HG03342 (cell line): ENCODE measurements around the gene ZNF878.

Experiments used
- ATAC-seq: cut with Tn5 transposase; IDR thresholded peaks from one replicate; pipeline ENCODE4 v1.9.1; 2021; ENCODE audit warnings: mild to moderate bottlenecking, moderate library complexity; ENCODE audit not compliant: unreplicated experiment

The ZNF878 gene

DNA sequence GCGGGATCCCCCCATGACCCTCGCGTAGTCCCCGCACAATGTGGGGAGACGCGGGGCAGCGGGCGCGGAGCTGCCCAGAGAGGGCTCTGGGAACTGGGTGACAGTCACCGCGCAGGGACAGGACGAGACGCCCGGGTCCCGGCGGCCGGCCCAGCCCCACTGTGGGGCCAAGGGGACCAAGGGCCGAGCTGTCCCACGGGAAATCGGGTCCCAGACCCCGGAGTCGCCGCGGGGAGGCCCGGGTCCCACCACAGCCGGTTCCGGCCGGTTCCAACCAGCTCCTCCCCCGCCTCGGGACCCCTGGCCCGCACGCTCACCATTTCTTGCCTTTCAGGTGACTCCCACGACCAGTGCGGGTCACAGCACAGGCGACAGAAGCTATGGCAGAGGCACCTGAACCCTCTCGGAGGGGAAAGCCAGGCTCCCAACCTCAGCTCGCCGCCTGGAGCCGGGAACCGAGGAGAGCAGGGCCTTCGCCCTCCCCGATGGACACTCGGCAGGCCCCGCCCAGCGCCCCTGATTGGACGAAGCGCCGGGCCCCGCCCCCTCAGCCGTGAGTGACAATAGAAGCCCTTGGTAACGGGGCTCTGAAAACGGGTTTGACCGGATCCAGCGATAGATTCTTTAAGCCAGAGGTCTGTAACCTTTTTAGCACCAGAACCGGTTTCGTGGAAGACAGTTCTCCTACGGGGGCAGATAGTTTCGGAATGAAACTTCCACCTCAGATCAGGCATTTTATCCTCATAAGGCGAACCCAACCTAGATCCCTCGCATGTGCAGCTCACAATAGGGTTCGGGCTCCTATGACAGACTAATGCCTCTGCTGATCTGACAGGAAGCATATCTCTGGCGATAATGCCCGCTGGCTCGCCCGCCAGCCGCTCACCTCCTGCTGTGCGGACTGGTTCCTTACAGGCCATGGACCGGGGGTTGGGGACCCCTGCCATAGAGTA, 17.3 kb downstream of the ZNF878 start, which contains the start of gene ZNF433:
TSS of gene ZNF433 (minus strand) at position 460 of the 953 bp plus-strand sequence. CDS start at position 320, 140 bp downstream.
- ATAC-seq: peak; percentile 80

DNA sequence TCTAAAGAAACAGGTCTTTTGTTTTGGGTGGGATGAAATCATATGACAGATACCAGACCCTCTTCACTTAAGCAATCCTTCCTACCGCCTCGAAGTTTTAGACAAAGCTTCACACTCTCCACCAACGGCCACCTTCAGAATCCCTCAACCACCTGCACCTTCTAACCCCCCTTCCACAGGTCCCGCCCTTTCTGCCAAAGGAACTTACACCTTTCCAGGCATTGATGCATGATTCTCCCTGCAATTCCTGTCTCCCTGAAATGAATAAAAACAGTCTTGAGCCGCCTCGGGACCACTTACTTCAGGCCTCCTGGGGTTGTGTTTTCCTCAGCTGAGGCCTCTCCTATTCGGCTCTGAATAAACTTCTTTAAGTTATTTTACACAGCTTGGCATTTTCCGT, 18.1 kb downstream of the ZNF878 start:
- no peak for ATAC-seq

DNA sequence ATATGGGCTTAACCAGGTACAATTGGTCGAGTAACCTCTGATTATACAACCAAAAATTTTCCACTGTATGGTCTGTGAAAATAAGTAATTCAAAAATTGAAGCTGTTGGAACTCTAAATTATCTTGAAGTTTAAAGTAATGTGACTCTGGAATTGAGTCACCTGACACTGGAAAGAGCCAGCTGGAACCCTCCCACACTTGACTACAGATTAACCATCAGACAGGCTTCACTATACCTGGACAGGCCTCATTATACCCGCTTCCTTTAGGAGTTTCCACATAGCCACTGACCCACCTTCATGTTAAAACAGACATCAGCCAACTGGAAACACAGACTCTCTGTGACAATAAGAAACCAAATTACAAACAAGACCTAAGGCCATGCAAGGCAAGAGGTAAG, 18.6 kb downstream of the ZNF878 start:
- no peak for ATAC-seq

DNA sequence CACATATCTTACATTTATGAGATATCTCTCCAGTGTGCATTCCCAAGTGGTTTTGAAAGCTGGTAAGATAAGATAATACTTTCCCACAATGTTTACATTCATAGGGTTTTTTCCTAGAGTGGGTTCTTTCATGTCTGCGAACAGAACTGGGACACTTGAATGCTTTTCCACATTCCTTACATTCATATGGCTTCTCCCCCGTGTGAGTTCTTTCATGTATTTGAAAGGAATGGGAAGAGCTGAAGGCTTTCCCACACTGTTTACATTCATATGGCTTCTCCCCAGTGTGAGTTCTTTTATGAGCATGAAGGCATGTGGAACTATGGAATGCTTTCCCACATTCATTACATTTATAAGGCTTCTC, 37.0 kb downstream of the ZNF878 start:
- no peak for ATAC-seq

DNA sequence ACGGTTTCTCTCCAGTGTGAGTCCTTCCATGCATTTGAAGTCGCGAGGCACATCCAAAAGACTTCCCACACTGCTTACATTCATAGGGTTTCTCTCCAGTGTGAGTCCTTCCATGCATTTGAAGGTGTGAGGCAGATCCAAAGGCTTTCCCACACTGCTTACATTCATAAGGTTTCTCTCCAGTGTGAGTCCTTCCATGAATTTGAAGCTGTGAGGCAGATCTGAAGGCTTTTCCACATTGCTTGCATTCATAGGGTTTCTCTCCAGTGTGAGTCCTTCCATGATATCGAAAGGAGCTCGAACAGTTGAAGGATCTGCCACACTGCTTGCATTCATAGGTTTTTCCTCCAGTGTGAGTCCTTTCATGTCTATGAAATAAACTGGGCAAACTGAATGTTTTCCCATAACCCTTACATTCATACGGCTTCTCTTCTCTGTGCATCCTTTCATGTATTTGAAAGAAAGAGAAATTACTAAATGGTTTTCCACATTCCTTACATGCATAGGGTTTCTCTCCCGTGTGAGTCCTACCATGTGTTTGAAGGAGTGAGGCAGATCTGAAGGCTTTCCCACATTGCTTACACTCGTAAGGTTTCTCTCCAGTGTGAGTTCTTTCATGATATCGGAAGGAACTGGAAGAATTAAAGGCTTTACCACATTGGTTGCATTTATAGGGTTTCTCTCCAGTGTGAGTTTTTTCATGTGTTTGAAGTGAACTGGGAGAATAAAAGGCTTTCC, 37.6 kb downstream of the ZNF878 start:
- no peak for ATAC-seq

DNA sequence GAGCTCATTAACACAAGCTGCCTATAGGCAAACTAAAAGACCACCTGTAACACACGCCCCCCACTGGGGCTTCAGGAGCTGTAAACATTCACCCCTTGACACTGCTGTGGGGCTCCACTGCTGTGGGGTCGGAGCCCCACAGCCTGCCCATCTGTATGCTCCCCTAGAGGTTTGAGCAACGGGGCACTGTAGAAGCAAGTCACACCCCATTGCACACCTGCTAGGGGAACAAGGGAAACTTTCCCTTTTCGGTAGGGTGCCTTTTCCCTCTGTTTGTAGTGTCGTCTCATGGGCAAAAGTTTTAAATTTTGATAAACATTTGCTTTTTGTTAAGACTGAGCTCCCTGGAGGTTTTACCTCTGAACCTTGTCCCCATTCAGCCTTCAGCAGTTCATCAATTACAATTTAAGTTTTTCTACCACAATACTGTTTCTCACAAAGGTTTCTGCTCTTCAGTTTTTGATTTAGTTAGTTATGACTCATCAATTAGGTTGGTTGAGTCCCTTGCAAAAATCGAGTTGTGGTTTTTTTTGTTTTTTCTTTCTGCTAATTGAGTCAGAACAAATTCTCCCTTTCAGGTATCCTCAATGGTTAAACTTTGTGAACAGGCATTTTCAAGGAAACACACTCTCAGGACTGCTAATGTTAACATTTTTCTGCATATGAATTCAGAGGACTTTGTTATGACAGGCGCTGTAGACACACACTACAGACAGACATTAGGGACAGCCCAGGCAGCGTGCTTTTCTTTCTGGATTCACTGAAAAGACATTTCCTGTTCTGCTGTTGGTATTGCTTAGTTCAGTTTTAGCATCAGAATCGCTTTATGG, 52.4 kb downstream of the ZNF878 start:
- ATAC-seq: no peak

DNA sequence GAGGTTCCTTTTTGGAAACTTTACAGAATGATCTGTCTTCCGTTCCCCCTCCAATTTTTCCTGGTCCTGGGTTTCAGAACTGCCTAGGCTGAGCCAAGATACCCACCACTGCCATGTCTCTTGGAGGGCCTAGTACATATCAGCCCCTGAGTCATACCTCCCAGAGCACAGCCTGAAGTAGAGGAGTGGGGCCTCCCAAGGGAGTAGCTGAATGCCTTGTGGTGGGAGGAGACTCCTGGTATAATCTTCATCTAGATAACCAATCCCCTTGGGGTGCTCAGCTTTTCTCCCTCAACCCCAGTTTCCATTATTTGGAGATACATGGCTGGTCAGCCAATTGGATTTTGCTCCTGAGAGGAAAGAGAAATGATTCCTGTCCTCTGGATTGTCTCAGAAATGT, 57.6 kb downstream of the ZNF878 start:
- no peak for ATAC-seq
